ENCODE data around the gene C8B.

C8B gene

GRCh38 chr1:57003398-57004139 is 37.8 kb upstream of the C8B start:
- Histone ChIP-seq H4K20me1 (ENCODE audit: control insufficient read depth, insufficient read depth, low read depth, low read length) (no peaks in the 10 kb centered on the region), H3K9me3 (ENCODE audit: control insufficient read depth, insufficient read depth, low read length) (no peaks in the 10 kb centered on the region), H3K27ac (ENCODE audit: low read depth, low read length) (no peak overlapping the region), H3K4me1 (ENCODE audit: control insufficient read depth, low read length) (no peaks in the 10 kb centered on the region), H3K4me2 (ENCODE audit: low read length) (no peak overlapping the region), H3F3A (ENCODE audit: control insufficient read depth, insufficient read depth) (no peaks in the 10 kb centered on the region), H3K27me3 (ENCODE audit: control insufficient read depth, low read length) (no peaks in the 10 kb centered on the region), H3K9me2 (replicated peaks; ENCODE audit: control insufficient read depth, low read length) (no peaks in the 10 kb centered on the region), H3K4me3 (ENCODE audit: low read length) (no peak overlapping the region), H3K79me2 (ENCODE audit: control insufficient read depth, low read length) (no peaks in the 10 kb centered on the region), H3K36me3 (ENCODE audit: control insufficient read depth, low read length) (no peaks in the 10 kb centered on the region)
- TF ChIP-seq, protein P1, sequence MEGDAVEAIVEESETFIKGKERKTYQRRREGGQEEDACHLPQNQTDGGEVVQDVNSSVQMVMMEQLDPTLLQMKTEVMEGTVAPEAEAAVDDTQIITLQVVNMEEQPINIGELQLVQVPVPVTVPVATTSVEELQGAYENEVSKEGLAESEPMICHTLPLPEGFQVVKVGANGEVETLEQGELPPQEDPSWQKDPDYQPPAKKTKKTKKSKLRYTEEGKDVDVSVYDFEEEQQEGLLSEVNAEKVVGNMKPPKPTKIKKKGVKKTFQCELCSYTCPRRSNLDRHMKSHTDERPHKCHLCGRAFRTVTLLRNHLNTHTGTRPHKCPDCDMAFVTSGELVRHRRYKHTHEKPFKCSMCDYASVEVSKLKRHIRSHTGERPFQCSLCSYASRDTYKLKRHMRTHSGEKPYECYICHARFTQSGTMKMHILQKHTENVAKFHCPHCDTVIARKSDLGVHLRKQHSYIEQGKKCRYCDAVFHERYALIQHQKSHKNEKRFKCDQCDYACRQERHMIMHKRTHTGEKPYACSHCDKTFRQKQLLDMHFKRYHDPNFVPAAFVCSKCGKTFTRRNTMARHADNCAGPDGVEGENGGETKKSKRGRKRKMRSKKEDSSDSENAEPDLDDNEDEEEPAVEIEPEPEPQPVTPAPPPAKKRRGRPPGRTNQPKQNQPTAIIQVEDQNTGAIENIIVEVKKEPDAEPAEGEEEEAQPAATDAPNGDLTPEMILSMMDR (IDR thresholded peaks at IDR 0.05; ENCODE audit: low read depth, low read length, poor library complexity, severe bottlenecking) = no peak
- TF ChIP-seq EZH2phosphoT487 (IDR thresholded peaks at IDR 0.05; ENCODE audit: borderline replicate concordance, low read length) = no peak

- no peaks in the 10 kb centered on the region for H4K20me1 ChIP-seq (ENCODE audit: control insufficient read depth, insufficient read depth, low read depth, low read length)
- H3K79me2 ChIP-seq (ENCODE audit: control insufficient read depth, low read length) = no peaks in the 10 kb centered on the region
- H3K9me2 ChIP-seq (replicated peaks; ENCODE audit: control insufficient read depth, low read length) = no peaks in the 10 kb centered on the region
- H3K4me1 ChIP-seq (ENCODE audit: control insufficient read depth, low read length) = no peaks in the 10 kb centered on the region
- no peaks in the 10 kb centered on the region for H3K9me3 ChIP-seq (ENCODE audit: control insufficient read depth, insufficient read depth, low read length)
- TF ChIP-seq EZH2phosphoT487 (IDR thresholded peaks at IDR 0.05; ENCODE audit: borderline replicate concordance, low read length) = no peak
- TF ChIP-seq, protein P1 (IDR thresholded peaks at IDR 0.05; ENCODE audit: low read depth, low read length, poor library complexity, severe bottlenecking) = no peak
- no peaks in the 10 kb centered on the region for H3K36me3 ChIP-seq (ENCODE audit: control insufficient read depth, low read length)
- H3F3A ChIP-seq (ENCODE audit: control insufficient read depth, insufficient read depth) = no peaks in the 10 kb centered on the region
- no peak overlapping the region for H3K4me3 ChIP-seq (ENCODE audit: low read length)
- no peaks in the 10 kb centered on the region for H3K27me3 ChIP-seq (ENCODE audit: control insufficient read depth, low read length)
- no peak overlapping the region for H3K27ac ChIP-seq (ENCODE audit: low read depth, low read length)
- no peak overlapping the region for H3K4me2 ChIP-seq (ENCODE audit: low read length)
These were observed 29.7 kb upstream of the C8B start for GRCh38 chr1:56995414-56996100.

DNA sequence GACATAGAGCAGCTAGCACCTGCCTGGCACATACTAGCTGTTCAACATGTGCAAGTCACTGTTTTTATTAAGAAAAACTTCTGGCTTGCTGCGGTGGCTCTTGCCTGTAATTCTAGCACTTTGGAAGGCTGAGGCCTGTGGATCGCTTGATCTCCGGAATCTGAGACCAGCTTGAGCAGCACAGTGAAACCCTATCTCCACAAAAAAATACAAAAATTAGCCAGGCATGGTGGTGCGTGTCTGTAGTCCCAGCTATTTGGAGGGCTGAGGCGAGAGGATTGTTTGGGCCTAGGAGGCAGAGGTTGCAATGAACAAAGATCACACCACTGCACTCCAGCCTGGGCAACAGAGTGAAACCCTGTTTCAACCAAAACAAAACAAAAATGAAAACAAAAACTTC is 27.7 kb upstream of the C8B start:
- no peak overlapping the region for H3K27ac ChIP-seq (ENCODE audit: low read depth, low read length)
- TF ChIP-seq, protein P1 (IDR thresholded peaks at IDR 0.05; ENCODE audit: low read depth, low read length, poor library complexity, severe bottlenecking) = no peak
- no peak for TF ChIP-seq EZH2phosphoT487 (IDR thresholded peaks at IDR 0.05; ENCODE audit: borderline replicate concordance, low read length)
- H3K4me2 ChIP-seq (ENCODE audit: low read length) = no peak overlapping the region
- H3K27me3 ChIP-seq (ENCODE audit: control insufficient read depth, low read length) = no peaks in the 10 kb centered on the region
- H3K9me2 ChIP-seq (replicated peaks; ENCODE audit: control insufficient read depth, low read length) = no peaks in the 10 kb centered on the region
- H4K20me1 ChIP-seq (ENCODE audit: control insufficient read depth, insufficient read depth, low read depth, low read length) = no peaks in the 10 kb centered on the region
- H3K4me3 ChIP-seq (ENCODE audit: low read length) = no peak overlapping the region
- no peaks in the 10 kb centered on the region for H3F3A ChIP-seq (ENCODE audit: control insufficient read depth, insufficient read depth)
- H3K9me3 ChIP-seq (ENCODE audit: control insufficient read depth, insufficient read depth, low read length) = no peaks in the 10 kb centered on the region
- H3K79me2 ChIP-seq (ENCODE audit: control insufficient read depth, low read length) = no peaks in the 10 kb centered on the region
- no peaks in the 10 kb centered on the region for H3K4me1 ChIP-seq (ENCODE audit: control insufficient read depth, low read length)
- H3K36me3 ChIP-seq (ENCODE audit: control insufficient read depth, low read length) = no peaks in the 10 kb centered on the region

Data from DOHH2 (cell line).